ENCODE measurements around the gene OR2V2.

GRCh38 chr5:181181650-181182565 is 34.5 kb downstream of the OR2V2 start:
- TF ChIP-seq EP300 (IDR thresholded peaks at IDR 0.05), result no peak
- TF ChIP-seq POLR2A (IDR thresholded peaks at IDR 0.05), result no peak
- peak in 5 of 7 experiments; percentile 65 to 86 (median 79) for TF ChIP-seq CTCF (IDR thresholded peaks at IDR 0.05)
- peak in 1 of 3 donors; percentile 64 for TF ChIP-seq POLR2AphosphoS5 (IDR thresholded peaks at IDR 0.05)
